DOHH2 (cell line): Measurements from ENCODE around the gene PLXNA1.

Experiments
- H3F3A ChIP-seq: fragments of 200-600 bp; sonication (generic), shearing (Covaris generic); 2 replicates; pipeline ENCODE4 v1.6.0; 2016; ENCODE audit warnings: antibody characterized with exemption, mild to moderate bottlenecking; ENCODE audit not compliant: control insufficient read depth, insufficient read depth
- H3K27ac ChIP-seq: fragments of 200-600 bp; sonication (generic); 2 replicates; pipeline ENCODE4 v1.5.1; 2014; ENCODE audit warnings: low read depth, mild to moderate bottlenecking, low read length, moderate library complexity
- H3K27me3 ChIP-seq: fragments of 200-600 bp; sonication (generic); 2 replicates; pipeline ENCODE4 v1.6.1; 2014; ENCODE audit warnings: mild to moderate bottlenecking, low read length, mixed read lengths; ENCODE audit not compliant: control insufficient read depth
- H3K36me3 ChIP-seq: fragments of 200-600 bp; sonication (generic); 2 replicates; pipeline ENCODE4 v1.6.1; 2014; ENCODE audit warnings: mild to moderate bottlenecking, low read length, moderate library complexity, mixed read lengths; ENCODE audit not compliant: control insufficient read depth
- H3K4me1 ChIP-seq: fragments of 200-600 bp; sonication (generic); 2 replicates; pipeline ENCODE4 v1.6.1; 2014; ENCODE audit warnings: mild to moderate bottlenecking, low read length, mixed read lengths; ENCODE audit not compliant: control insufficient read depth
- H3K4me2 ChIP-seq: fragments of 200-600 bp; sonication (generic); 2 replicates; pipeline ENCODE4 v1.6.0; 2014; ENCODE audit warnings: mild to moderate bottlenecking, low read length, moderate library complexity
- H3K4me3 ChIP-seq: fragments of 200-600 bp; sonication (generic); 2 replicates; pipeline ENCODE4 v1.5.1; 2014; ENCODE audit warnings: mild to moderate bottlenecking, low read length, mixed read lengths
- H3K79me2 ChIP-seq: fragments of 200-600 bp; sonication (generic); 2 replicates; pipeline ENCODE4 v1.6.1; 2014; ENCODE audit warnings: mild to moderate bottlenecking, low read length, mixed read lengths; ENCODE audit not compliant: control insufficient read depth
- H3K9me2 ChIP-seq: fragments of 200-600 bp; sonication (generic); replicated peaks from 2 replicates; pipeline ENCODE4 v1.6.1; 2014; ENCODE audit warnings: mild to moderate bottlenecking, low read length, mixed read lengths; ENCODE audit not compliant: control insufficient read depth
- H3K9me3 ChIP-seq: fragments of 200-600 bp; sonication (generic); 2 replicates; pipeline ENCODE4 v1.6.1; 2014; ENCODE audit warnings: antibody characterized with exemption, low read length, mixed read lengths; ENCODE audit not compliant: control insufficient read depth, insufficient read depth
- H4K20me1 ChIP-seq: fragments of 200-600 bp; sonication (generic); 2 replicates; pipeline ENCODE4 v1.6.0; 2014; ENCODE audit warnings: low read depth, mild to moderate bottlenecking, antibody characterized with exemption, low read length, moderate library complexity; ENCODE audit not compliant: control insufficient read depth, insufficient read depth
- EZH2phosphoT487 ChIP-seq: fragments of 200-600 bp; sonication (generic); IDR thresholded peaks from 2 replicates; pipeline ENCODE4 v1.6.1; 2017; ENCODE audit warnings: borderline replicate concordance, mild to moderate bottlenecking, antibody characterized with exemption, low read length, moderate library complexity, mixed read lengths
- TF ChIP-seq, protein P1 (sequence below): fragments of 200-600 bp; sonication (generic); IDR thresholded peaks from one replicate; pipeline ENCODE4 v1.5.1; 2014; ENCODE audit warnings: antibody characterized with exemption, mild to moderate bottlenecking, low read depth, low read length; ENCODE audit not compliant: poor library complexity, severe bottlenecking

PLXNA1 gene

DNA sequence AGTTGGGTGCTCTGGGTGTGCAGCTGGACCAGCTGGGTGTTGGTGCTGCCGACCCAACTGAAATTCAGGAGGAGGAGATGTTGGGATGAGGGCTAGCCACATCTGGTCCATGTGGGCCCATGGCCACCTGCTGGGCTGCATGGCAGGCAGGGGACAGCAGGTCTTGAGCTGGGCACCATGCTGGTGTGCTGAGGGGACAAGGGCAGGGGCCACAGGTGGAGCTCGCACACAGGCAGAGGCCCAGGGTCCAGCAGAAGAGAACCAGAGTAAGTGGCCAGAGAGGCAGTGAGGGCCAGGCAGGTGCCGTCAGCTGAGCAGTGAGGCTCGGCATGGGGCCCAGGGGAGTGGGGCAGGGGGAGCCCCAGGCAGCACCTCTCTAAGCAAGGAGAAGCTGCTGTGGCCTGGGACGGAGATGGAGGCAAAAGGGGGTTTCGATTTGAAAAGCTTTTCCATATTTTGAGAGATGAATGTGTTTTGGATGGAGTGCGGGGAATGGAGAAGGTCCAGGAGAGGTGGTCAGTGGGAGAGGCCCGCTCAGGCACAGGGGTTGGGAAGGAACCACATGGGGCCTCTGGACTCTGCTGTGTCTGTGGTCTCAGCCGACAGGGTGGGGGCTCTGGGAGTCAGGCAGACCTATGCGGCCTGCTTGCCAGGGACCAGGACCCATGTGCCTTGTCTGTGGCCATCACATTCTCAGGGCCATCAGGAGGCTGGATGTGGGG is 30.5 kb upstream of the PLXNA1 start:
- peaks cover 31% of the 10 kb centered on the region for H3K4me1 ChIP-seq
- H3K27me3 ChIP-seq = no peaks in the 10 kb centered on the region
- no peak overlapping the region for H3K4me3 ChIP-seq
- no peak for TF ChIP-seq EZH2phosphoT487
- TF ChIP-seq, protein P1, sequence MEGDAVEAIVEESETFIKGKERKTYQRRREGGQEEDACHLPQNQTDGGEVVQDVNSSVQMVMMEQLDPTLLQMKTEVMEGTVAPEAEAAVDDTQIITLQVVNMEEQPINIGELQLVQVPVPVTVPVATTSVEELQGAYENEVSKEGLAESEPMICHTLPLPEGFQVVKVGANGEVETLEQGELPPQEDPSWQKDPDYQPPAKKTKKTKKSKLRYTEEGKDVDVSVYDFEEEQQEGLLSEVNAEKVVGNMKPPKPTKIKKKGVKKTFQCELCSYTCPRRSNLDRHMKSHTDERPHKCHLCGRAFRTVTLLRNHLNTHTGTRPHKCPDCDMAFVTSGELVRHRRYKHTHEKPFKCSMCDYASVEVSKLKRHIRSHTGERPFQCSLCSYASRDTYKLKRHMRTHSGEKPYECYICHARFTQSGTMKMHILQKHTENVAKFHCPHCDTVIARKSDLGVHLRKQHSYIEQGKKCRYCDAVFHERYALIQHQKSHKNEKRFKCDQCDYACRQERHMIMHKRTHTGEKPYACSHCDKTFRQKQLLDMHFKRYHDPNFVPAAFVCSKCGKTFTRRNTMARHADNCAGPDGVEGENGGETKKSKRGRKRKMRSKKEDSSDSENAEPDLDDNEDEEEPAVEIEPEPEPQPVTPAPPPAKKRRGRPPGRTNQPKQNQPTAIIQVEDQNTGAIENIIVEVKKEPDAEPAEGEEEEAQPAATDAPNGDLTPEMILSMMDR = no peak
- H3K9me3 ChIP-seq = no peaks in the 10 kb centered on the region
- no peaks in the 10 kb centered on the region for H3F3A ChIP-seq
- no peak overlapping the region for H3K27ac ChIP-seq
- H3K36me3 ChIP-seq = no peaks in the 10 kb centered on the region
- no peaks in the 10 kb centered on the region for H3K9me2 ChIP-seq
- no peak overlapping the region for H3K4me2 ChIP-seq
- H3K79me2 ChIP-seq = no peaks in the 10 kb centered on the region
- no peaks in the 10 kb centered on the region for H4K20me1 ChIP-seq

DNA sequence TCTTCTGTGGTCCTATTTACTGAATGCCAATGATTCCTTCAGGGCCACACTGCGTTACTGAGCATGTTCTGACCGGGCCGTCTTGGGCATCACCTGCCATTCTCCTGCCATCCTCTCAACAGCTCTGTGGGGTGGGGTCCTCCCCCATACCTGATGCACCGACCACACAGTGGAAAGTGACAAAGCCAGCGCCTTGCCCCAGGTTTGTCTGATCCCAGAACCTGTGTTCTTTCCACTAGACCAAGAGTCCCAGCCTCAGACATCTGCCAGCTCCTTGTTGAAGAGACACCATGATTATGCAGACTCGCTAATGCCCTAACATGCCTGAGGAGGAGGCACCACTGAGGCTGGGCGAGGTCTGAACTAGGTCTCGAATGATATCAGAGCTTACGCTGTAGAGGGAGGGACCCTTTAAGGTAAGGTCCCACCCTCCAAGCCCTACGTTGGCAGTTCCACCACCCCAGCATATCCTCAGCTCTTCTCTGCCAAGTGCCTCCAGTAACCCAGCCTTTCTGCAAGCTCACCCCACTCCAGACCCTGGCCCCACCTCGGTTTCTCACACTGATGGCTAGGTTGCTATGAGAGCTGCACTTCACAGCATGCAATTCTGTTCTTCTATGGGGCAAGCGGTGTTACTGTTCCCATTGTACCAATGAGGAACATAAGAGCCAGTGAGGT is 29.8 kb upstream of the PLXNA1 start:
- Histone ChIP-seq H3K79me2 (no peaks in the 10 kb centered on the region), H3K4me1 (peaks cover 31% of the 10 kb centered on the region), H4K20me1 (no peaks in the 10 kb centered on the region), H3K27ac (no peak overlapping the region), H3F3A (no peaks in the 10 kb centered on the region), H3K4me2 (no peak overlapping the region), H3K4me3 (no peak overlapping the region), H3K27me3 (no peaks in the 10 kb centered on the region), H3K9me2 (no peaks in the 10 kb centered on the region), H3K9me3 (no peaks in the 10 kb centered on the region), H3K36me3 (no peaks in the 10 kb centered on the region)
- TF ChIP-seq EZH2phosphoT487 = no peak
- TF ChIP-seq, protein P1 = no peak

DNA sequence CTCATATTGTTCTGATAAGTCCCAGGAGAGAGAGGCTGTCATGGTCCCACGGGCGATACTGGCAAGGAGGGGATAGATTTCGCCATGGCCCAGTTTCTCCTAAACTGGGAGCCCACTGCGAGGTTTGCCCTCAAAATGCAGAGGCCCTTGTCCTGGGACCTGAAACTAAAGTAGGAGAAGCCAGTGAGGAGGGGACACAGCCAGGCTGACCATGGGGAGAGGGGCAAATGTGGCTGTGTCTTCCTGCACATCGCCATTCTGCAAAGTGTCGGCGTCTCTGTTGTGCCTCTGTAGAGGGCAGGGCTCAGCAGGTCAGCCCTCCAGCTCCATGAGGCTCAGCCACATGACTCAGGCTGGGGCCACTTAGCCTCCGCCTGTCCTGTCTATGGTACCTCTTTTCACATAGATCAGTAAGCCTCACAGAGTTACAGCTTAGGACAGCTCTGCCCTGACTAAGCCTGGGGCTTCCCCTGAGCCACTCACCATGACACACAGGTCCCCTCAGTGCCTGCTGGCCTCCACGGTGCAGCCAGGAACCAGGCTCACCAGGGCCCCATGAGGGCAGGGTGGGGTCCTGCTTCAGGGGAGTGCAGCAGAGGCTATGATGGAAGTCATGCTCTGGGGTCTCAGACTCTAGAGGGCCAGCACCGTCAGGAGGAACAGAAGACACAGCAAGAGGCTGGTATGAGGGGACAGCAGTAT is 28.6 kb upstream of the PLXNA1 start:
- TF ChIP-seq EZH2phosphoT487 = no peak
- TF ChIP-seq, protein P1 = no peak
- Histone ChIP-seq H3K27ac (peak overlapping the region; percentile 51), H3K9me2 (no peaks in the 10 kb centered on the region), H3K4me1 (peaks cover 31% of the 10 kb centered on the region), H3K4me3 (peak overlapping the region; percentile 13; the same call in 1 of the 2 replicates), H3K36me3 (no peaks in the 10 kb centered on the region), H3F3A (no peaks in the 10 kb centered on the region), H3K4me2 (peak overlapping the region; percentile 38), H3K27me3 (no peaks in the 10 kb centered on the region), H4K20me1 (no peaks in the 10 kb centered on the region), H3K79me2 (no peaks in the 10 kb centered on the region), H3K9me3 (no peaks in the 10 kb centered on the region)
